K562 (cell line): Measurements from ENCODE around the gene PCSK6. TPM values are rescaled to one million over a fixed set of nuclear protein-coding genes. Genes with fewer than 3 reads are reported as not detected.

Experiments
- ATAC-seq: fragments of 200-7000 bp; cut with Tn5 transposase; 3 replicates; pipeline ENCODE4 v1.9.1; 2020; ENCODE audit warnings: moderate library complexity
- BruUV-seq: library from RNA; stranded (reverse); fragments of 400-500 nt; replicated peaks from 2 replicates; lab custom pipeline; 2021; lab: Mats Ljungman, UMichigan
- CTCF ChIA-PET: fragments of 300-600 bp; formaldehyde crosslinking; extraction: SDS; loops from one replicate; lab custom pipeline; 2021; ENCODE audit warnings: low intra/inter-chr PET ratio; lab: Yijun Ruan, JAX
- POLR2A ChIA-PET: fragments of 300-600, 350-650 bp; sonication (Branson Sonifier 250); formaldehyde crosslinking; extraction: SDS; loops from one replicate; lab custom pipeline; 2021; ENCODE audit warnings: antibody characterized with exemption, inconsistent platforms; lab: Yijun Ruan, JAX
- DNase-seq, 4 experiments: peaks; one replicate each; pipeline versions ENCODE4 v3.0.0 to v3.0.0-alpha.2; 2011 to 2018; ENCODE audit warnings: low spot score in 3 of 4, mixed read lengths in 3 of 4; ENCODE audit errors: extremely low read depth in 1 of 4
- FAIRE-seq: peaks from 2 replicates; lab custom pipeline; 2011; peaks lifted over from hg19 to GRCh38; lab: Jason Lieb, UNC
- H2AFZ ChIP-seq: 2 replicates; pipeline ENCODE4 v1.6.0; 2011; ENCODE audit warnings: low read depth, low read length, control low read depth, inconsistent platforms
- H3K27ac ChIP-seq: fragments of 200-600 bp; 3 replicates; pipeline ENCODE4 v1.8.0; 2011; ENCODE audit warnings: low read depth, mild to moderate bottlenecking, control low read depth, inconsistent platforms, low read length, moderate library complexity, mixed read lengths; ENCODE audit errors: extremely low read depth
- H3K27me3 ChIP-seq, 2 experiments: fragments of 300-600 bp in 1 of 2; 2 replicates in 1 of 2; 3 replicates in 1 of 2; pipeline versions ENCODE4 v1.6.0 to v1.8.0; 2011; ENCODE audit warnings: inconsistent platforms in 2 of 2, low read length in 2 of 2, mild to moderate bottlenecking in 1 of 2, mixed read lengths in 1 of 2, moderate library complexity in 1 of 2; ENCODE audit not compliant: control insufficient read depth in 2 of 2, insufficient read depth in 2 of 2
- H3K36me3 ChIP-seq: fragments of 300-600 bp; 3 replicates; pipeline ENCODE4 v1.8.0; 2011; ENCODE audit warnings: mild to moderate bottlenecking, low read length, inconsistent platforms; ENCODE audit not compliant: control insufficient read depth, insufficient read depth
- H3K4me1 ChIP-seq, 2 experiments: fragments of 200-600 bp in 1 of 2; replicated peaks in 1 of 2; 2 replicates in 1 of 2; 3 replicates in 1 of 2; pipeline versions ENCODE4 v1.5.1 to v1.8.0; 2011; ENCODE audit warnings: inconsistent platforms in 2 of 2, low read length in 2 of 2, mild to moderate bottlenecking in 1 of 2, mixed read lengths in 1 of 2, moderate library complexity in 1 of 2; ENCODE audit not compliant: control insufficient read depth in 2 of 2, insufficient read depth in 2 of 2
- H3K4me2 ChIP-seq: 2 replicates; pipeline ENCODE4 v1.6.1; 2011; ENCODE audit warnings: low read length, control low read depth, inconsistent platforms, mixed read lengths; ENCODE audit not compliant: insufficient read depth
- H3K4me3 ChIP-seq: fragments of 200-600 bp; sonication (generic), shearing (Covaris generic); 2 replicates; pipeline ENCODE4 v1.5.1; 2016; ENCODE audit warnings: control low read depth, inconsistent platforms
- H3K79me2 ChIP-seq: fragments of 200-600 bp; 3 replicates; pipeline ENCODE4 v1.8.0; 2011; ENCODE audit warnings: low read length, inconsistent platforms; ENCODE audit not compliant: control insufficient read depth, insufficient read depth
- H3K9ac ChIP-seq, 2 experiments: 2 replicates each; pipeline versions ENCODE4 v1.6.0 to v1.6.1; 2011; ENCODE audit warnings: low read depth in 2 of 2, low read length in 2 of 2, control low read depth in 1 of 2, inconsistent platforms in 1 of 2, mild to moderate bottlenecking in 1 of 2, mixed read lengths in 1 of 2; ENCODE audit not compliant: insufficient read depth in 1 of 2
- H3K9me1 ChIP-seq: one replicate; pipeline ENCODE4 v1.6.0; 2011; ENCODE audit warnings: inconsistent platforms, mild to moderate bottlenecking, low read length, moderate library complexity; ENCODE audit not compliant: control insufficient read depth, insufficient read depth
- H3K9me3 ChIP-seq: replicated peaks from 2 replicates; pipeline ENCODE4 v1.5.1; 2011; ENCODE audit warnings: low read depth, low read length, inconsistent platforms; ENCODE audit not compliant: control insufficient read depth, insufficient read depth
- H4K20me1 ChIP-seq: replicated peaks from 2 replicates; pipeline ENCODE4 v1.6.1; 2011; ENCODE audit warnings: low read length, inconsistent platforms, mixed read lengths; ENCODE audit not compliant: control insufficient read depth, insufficient read depth
- CREBBP ChIP-seq: IDR thresholded peaks from one replicate; pipeline ENCODE4 v1.6.1; 2012; ENCODE audit warnings: low read depth, mild to moderate bottlenecking, control low read depth, inconsistent platforms, low read length
- DACH1 ChIP-seq: fragments of 450-650 bp; IDR thresholded peaks from 2 replicates; pipeline ENCODE4 v1.6.1; 2018; ENCODE audit not compliant: partially characterized antibody
- FOXA3 ChIP-seq, 2 experiments: fragments of 450-650 bp in 1 of 2; sonication (generic) in 1 of 2; formaldehyde crosslinking; IDR thresholded peaks in 1 of 2; conservative IDR thresholded peaks in 1 of 2; 2 replicates each; pipeline versions ENCODE4 v1.4.0 to v1.8.0; 2020 to 2022; ENCODE audit warnings: mild to moderate bottlenecking in 2 of 2, missing genetic modification reagents in 1 of 2
- GATA2 ChIP-seq: sonication (generic); formaldehyde crosslinking; IDR thresholded peaks from 2 replicates; pipeline ENCODE4 v1.4.0; 2020; ENCODE audit warnings: mild to moderate bottlenecking, missing genetic modification reagents
- MCM2 ChIP-seq: fragments of 450-650 bp; IDR thresholded peaks from 2 replicates; pipeline ENCODE4 v1.6.1; 2017; ENCODE audit warnings: low read depth, mild to moderate bottlenecking
- MCM5 ChIP-seq: fragments of 450-650 bp; IDR thresholded peaks from 2 replicates; pipeline ENCODE4 v1.6.1; 2016; ENCODE audit warnings: low read depth
- SETDB1 ChIP-seq: IDR thresholded peaks from one replicate; pipeline ENCODE4 v1.6.1; 2012; ENCODE audit warnings: low read length, control low read depth, inconsistent platforms
- SREBF2 ChIP-seq: sonication (generic); formaldehyde crosslinking; IDR thresholded peaks from 2 replicates; pipeline ENCODE4 v1.4.0; 2020; ENCODE audit warnings: mild to moderate bottlenecking, missing genetic modification reagents
- TGIF2 ChIP-seq: sonication (generic); formaldehyde crosslinking; IDR thresholded peaks from 2 replicates; pipeline ENCODE4 v1.8.1; 2022; ENCODE audit warnings: mild to moderate bottlenecking, missing genetic modification reagents, moderate library complexity
- ZBED1 ChIP-seq: IDR thresholded peaks from 2 replicates; pipeline ENCODE4 v1.6.1; 2014
- ZFPM2 ChIP-seq: fragments of 250-450 bp; sonication (Bioruptor Pico); IDR thresholded peaks from 2 replicates; pipeline ENCODE4 v1.5.1; 2022; ENCODE audit warnings: mild to moderate bottlenecking
- ZNF121 ChIP-seq: sonication (generic); formaldehyde crosslinking; conservative IDR thresholded peaks from 2 replicates; pipeline ENCODE4 v1.8.0; 2022; ENCODE audit warnings: missing genetic modification reagents
- ZNF586 ChIP-seq: fragments of 450-650 bp; formaldehyde crosslinking; conservative IDR thresholded peaks from 2 replicates; pipeline ENCODE4 v1.4.0; 2020; ENCODE audit warnings: mild to moderate bottlenecking, moderate library complexity
- WGBS: fragments of 100-300 bp; shearing (Covaris generic); methylation state at CpG from one replicate; pipeline ENCODE4 v1.1.6; 2016; ENCODE audit warnings: low coverage, mixed read lengths; ENCODE audit not compliant: insufficient coverage; ENCODE audit errors: missing lambda C conversion rate; 5-methylcytosine and 5-hydroxymethylcytosine counted together
- in situ Hi-C: fragments of 300-500 bp; cut with MboI; formaldehyde crosslinking; loops from 4 replicates; pipeline ENCODE4 v1.15.0; 2018; ENCODE audit warnings: inconsistent platforms, mixed read lengths
- intact Hi-C: fragments of 100-400 bp; cut with micrococcal nuclease; formaldehyde crosslinking; loops from 2 replicates; pipeline ENCODE4 v1.14.2; 2022
- polyA plus RNA-seq, 8 experiments: library from polyadenylated mRNA; depleted of rRNA in 4 of 8; stranded (reverse) in 5 of 8; unstranded in 3 of 8; fragments of >200 nt; fragmentation: Nextera tagmentation in 2 of 8; fragmentation: Illumina TruSeq in 1 of 8; extraction: Ambion mirVana in 2 of 8; extraction: Trizol in 1 of 8; gene quantifications; 2 replicates each; pipeline versions ENCODE4 v1.2.1 to v1.2.3, GENCODE V29; 2011 to 2014; ENCODE audit warnings: inconsistent platforms in 1 of 8, missing spikeins in 1 of 8
- total RNA-seq, 7 experiments: library from RNA; depleted of rRNA in 6 of 7; stranded (reverse); fragments of >200 nt in 6 of 7; fragmentation: Illumina TruSeq in 2 of 7; extraction: Trizol in 2 of 7; gene quantifications; 2 replicates each; pipeline versions ENCODE4 v1.2.1 to v1.2.3, GENCODE V29; 2011 to 2021; ENCODE audit warnings: low replicate concordance in 1 of 7
- TF ChIP-seq, protein P1 (sequence below): fragments of 450-650 bp; IDR thresholded peaks from 2 replicates; pipeline ENCODE4 v1.6.1; 2017; ENCODE audit warnings: antibody characterized with exemption
- TF ChIP-seq, protein P2 (sequence below): fragments of 450-650 bp; IDR thresholded peaks from 2 replicates; pipeline ENCODE4 v1.7.1; 2018; ENCODE audit warnings: mild to moderate bottlenecking, low read depth; ENCODE audit not compliant: partially characterized antibody
- TF ChIP-seq, protein P3 (sequence below): fragments of 250-450 bp; sonication (Bioruptor Pico); IDR thresholded peaks from 2 replicates; pipeline ENCODE4 v1.9.0; 2021; ENCODE audit warnings: mild to moderate bottlenecking
- TF ChIP-seq, protein P4 (sequence below): fragments of 450-650 bp; IDR thresholded peaks from 2 replicates; pipeline ENCODE4 v1.7.0; 2016; ENCODE audit warnings: borderline replicate concordance

Gene PCSK6
- total and polyA plus RNA-seq, 9 of the 15 experiments (the other 6 are each of a cell fraction or from before 2014, with no cell fraction given) = 2.2 to 32.6 (median 14.5) TPM

DNA sequence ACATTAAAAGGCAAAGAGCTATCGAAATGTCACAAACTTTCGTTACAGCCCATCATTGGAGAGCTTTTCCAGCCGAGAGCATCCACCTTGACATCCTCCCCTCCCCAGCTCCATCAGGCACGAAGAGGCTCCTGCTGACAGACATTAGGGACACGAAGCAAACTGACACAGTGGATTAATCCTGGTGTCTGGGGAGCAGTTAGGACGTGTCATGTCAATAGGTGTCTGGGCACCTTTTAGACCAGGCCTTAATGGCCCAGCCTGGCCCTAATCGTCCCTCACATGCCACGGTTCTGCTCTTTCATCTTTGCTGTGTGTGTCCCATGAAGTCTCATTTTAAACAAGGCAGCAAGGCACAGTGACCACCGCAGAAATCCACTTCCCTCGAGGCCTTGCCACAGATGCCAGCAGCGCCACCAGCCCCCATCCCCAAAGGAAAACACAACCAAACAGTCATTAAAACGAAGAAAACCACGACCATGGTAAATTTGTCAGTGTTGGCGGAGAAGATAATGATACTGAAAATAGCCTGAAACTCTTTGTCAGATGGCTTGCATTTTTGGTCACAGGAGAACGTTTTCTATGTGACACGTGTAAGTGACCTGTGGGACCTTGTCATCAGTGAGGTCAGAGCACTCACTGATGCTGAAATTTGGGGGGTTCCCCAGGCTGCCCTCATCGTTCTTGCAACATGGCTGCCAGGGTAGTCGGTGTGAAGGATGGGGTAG, 16.3 kb upstream of the PCSK6 start:
- H3K4me3 ChIP-seq = no peak overlapping the region
- no peaks in the 10 kb centered on the region for H3K36me3 ChIP-seq
- H3K9ac ChIP-seq = no peak overlapping the region
- WGBS = 5% methylated on average over 18 of the region's 18 CpGs
- ChIA-PET POLR2A (no interaction called here), CTCF (no interaction called here)
- H3K9me1 ChIP-seq = peaks cover 3% of the 10 kb centered on the region
- in situ Hi-C loops (no loop called here), intact Hi-C loops (no loop called here)
- H3K79me2 ChIP-seq = no peaks in the 10 kb centered on the region
- peaks cover 5 to 8% of the 10 kb centered on the region in 2 experiments; a peak in 4 of 5 replicates for H3K4me1 ChIP-seq
- H2AFZ ChIP-seq = no peak overlapping the region
- no peaks in the 10 kb centered on the region for H3K9me3 ChIP-seq
- FAIRE-seq (no peak), DNase-seq (no peak), ATAC-seq (no peak)
- H3K27ac ChIP-seq = no peak overlapping the region
- peaks cover 4 to 34% of the 10 kb centered on the region in 2 experiments; a peak in 4 of 5 replicates for H3K27me3 ChIP-seq
- BruUV-seq = no TSS peak
- H4K20me1 ChIP-seq = no peaks in the 10 kb centered on the region
- no peak overlapping the region for H3K4me2 ChIP-seq
- no peak for TF ChIP-seq MCM2
- TF ChIP-seq ZBED1 = no peak
- no peak for TF ChIP-seq TGIF2
- TF ChIP-seq MCM5 = no peak
- TF ChIP-seq, protein P1, sequence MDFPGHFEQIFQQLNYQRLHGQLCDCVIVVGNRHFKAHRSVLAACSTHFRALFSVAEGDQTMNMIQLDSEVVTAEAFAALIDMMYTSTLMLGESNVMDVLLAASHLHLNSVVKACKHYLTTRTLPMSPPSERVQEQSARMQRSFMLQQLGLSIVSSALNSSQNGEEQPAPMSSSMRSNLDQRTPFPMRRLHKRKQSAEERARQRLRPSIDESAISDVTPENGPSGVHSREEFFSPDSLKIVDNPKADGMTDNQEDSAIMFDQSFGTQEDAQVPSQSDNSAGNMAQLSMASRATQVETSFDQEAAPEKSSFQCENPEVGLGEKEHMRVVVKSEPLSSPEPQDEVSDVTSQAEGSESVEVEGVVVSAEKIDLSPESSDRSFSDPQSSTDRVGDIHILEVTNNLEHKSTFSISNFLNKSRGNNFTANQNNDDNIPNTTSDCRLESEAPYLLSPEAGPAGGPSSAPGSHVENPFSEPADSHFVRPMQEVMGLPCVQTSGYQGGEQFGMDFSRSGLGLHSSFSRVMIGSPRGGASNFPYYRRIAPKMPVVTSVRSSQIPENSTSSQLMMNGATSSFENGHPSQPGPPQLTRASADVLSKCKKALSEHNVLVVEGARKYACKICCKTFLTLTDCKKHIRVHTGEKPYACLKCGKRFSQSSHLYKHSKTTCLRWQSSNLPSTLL = no peak
- TF ChIP-seq DACH1 = no peak
- TF ChIP-seq SETDB1 = no peak
- no peak for TF ChIP-seq GATA2
- no peak for TF ChIP-seq SREBF2 (CRISPR knock-in tag)
- TF ChIP-seq FOXA3 (CRISPR knock-in tag; conservative IDR thresholded peaks at IDR 0.05 in 1 of 2, IDR thresholded peaks at IDR 0.05 in 1 of 2) = no peak
- no peak for TF ChIP-seq ZNF586 (CRISPR knock-in tag)
- TF ChIP-seq, protein P2, sequence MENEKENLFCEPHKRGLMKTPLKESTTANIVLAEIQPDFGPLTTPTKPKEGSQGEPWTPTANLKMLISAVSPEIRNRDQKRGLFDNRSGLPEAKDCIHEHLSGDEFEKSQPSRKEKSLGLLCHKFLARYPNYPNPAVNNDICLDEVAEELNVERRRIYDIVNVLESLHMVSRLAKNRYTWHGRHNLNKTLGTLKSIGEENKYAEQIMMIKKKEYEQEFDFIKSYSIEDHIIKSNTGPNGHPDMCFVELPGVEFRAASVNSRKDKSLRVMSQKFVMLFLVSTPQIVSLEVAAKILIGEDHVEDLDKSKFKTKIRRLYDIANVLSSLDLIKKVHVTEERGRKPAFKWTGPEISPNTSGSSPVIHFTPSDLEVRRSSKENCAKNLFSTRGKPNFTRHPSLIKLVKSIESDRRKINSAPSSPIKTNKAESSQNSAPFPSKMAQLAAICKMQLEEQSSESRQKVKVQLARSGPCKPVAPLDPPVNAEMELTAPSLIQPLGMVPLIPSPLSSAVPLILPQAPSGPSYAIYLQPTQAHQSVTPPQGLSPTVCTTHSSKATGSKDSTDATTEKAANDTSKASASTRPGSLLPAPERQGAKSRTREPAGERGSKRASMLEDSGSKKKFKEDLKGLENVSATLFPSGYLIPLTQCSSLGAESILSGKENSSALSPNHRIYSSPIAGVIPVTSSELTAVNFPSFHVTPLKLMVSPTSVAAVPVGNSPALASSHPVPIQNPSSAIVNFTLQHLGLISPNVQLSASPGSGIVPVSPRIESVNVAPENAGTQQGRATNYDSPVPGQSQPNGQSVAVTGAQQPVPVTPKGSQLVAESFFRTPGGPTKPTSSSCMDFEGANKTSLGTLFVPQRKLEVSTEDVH = no peak
- no peak for TF ChIP-seq ZFPM2 (CRISPR knock-in tag)
- TF ChIP-seq CREBBP = no peak
- TF ChIP-seq, protein P3, sequence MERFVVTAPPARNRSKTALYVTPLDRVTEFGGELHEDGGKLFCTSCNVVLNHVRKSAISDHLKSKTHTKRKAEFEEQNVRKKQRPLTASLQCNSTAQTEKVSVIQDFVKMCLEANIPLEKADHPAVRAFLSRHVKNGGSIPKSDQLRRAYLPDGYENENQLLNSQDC = no peak
- TF ChIP-seq ZNF121 = no peak
- TF ChIP-seq, protein P4, sequence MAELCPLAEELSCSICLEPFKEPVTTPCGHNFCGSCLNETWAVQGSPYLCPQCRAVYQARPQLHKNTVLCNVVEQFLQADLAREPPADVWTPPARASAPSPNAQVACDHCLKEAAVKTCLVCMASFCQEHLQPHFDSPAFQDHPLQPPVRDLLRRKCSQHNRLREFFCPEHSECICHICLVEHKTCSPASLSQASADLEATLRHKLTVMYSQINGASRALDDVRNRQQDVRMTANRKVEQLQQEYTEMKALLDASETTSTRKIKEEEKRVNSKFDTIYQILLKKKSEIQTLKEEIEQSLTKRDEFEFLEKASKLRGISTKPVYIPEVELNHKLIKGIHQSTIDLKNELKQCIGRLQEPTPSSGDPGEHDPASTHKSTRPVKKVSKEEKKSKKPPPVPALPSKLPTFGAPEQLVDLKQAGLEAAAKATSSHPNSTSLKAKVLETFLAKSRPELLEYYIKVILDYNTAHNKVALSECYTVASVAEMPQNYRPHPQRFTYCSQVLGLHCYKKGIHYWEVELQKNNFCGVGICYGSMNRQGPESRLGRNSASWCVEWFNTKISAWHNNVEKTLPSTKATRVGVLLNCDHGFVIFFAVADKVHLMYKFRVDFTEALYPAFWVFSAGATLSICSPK = no peak
